Activated gamma-delta T cell treated with anti-CD3 and anti-CD28 coated beads, Interleukin-2, amount 50 U/mL, for 16 hours (primary cell): ENCODE results near the gene CENPU.
"Not testable (repeated sequence)": the region's sequence is repeated elsewhere in the genome, so short reads cannot be mapped to it uniquely, and the experiment has no call there.

Experiments
- DNase-seq: peaks from one replicate; pipeline ENCODE4 v3.0.0-alpha.2; 2020; ENCODE audit warnings: low read depth

Gene CENPU

DNA sequence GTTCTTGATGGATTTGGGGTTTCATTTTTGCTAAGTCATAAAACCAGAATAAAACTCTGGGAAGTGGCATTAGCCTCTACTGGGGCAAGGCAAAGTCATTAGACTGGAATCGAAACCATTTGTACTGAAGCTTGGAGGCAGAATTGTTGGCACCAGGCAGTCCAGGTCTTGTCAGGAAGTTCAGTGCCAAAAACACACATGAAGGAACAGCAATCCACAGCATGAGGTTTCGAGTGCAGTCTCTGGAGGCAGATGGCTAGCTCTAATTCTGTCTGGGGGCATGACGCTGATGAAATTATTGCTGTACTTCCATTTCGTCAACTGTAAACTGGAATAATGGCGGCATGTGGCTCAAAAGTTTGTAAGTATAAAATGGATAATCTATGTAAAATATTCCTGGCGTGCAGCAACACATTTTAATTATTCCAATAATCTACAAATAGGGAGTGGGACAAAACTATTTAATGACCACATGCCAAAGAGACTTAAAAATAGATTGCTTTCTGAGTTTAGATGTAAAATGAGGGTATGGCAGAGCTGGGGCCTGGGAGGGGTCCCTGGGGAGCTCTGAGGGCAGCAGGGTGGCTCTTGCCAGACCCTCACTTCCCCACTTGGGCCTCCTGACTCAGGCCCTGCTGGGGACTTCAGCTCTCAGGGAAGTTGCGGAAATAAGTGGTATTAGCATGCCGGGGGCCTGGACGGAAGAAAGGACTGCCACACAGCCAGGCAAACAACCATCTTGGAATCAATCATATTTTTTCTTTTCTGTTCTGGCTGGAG lies 18.8 kb upstream of the CENPU start:
- no peak for DNase-seq

DNA sequence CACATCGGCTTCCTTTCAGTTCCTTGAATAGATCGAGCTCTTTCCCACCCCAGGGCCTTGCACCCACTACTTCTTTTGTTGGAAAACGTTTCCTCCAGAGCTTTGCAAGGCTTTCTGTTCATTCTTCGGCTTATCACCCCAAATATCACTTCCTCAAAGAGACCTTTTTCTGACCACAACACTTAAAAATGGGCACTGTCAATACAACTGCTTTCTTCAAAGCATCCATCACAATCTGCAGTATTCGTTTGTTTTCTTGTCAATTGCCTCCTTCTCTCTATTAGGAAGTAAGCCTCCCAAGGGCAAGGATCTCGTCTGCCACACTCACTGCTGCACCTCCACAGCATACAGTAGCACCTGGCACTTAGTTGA lies 17.7 kb upstream of the CENPU start:
- no peak for DNase-seq

DNA sequence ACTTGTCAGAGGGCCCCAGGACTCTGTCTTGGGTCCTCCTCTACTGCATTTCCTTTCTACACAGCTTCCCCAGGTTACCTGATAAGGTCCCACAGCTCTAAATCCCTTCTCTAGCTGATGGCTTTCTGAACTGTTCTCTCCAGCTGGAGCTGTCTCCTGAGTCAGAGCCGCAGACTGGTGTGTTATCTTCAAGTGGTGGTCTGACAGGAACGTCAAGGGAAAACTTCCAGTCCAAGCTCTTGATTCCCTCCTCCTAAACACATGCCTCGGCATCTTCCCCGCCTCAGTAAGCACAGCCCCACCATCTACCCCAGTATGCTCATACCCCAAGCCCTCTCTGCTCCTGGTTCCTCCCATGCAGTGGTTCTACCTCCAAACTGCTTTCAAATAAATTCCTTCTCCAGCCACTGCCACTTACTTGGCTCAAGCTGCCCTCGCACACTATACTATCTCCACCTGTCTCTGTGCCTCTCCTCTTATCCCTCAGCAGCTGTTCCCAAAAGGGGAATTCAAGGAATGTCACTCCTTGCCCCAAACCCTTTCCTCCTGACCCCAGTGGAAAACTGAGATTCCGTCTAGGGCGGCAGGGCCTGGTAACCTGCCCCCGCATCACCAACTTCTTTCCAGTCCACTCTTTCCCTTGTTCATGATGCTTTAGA lies 17.2 kb upstream of the CENPU start:
- DNase-seq = no peak

DNA sequence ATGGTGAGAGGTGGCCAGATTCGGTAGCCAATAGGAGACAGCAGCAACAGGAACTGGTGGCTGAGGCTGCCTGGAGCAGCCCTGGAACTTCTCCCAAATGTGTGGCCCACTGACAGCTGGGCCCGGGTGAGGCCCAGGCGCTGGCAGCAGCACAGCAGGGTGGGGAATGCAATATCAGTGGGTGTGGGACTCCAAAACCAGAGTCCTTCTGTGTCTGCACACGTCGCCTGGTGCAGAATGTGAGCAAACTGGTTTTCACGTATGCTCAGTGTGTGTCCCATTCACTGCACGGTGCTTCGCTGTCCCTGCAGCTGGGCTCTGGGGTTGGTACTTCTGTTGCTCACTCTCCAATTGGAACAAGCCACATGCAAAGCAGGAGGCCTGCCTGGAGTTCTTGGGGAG lies 14.4 kb upstream of the CENPU start:
- DNase-seq = no peak

DNA sequence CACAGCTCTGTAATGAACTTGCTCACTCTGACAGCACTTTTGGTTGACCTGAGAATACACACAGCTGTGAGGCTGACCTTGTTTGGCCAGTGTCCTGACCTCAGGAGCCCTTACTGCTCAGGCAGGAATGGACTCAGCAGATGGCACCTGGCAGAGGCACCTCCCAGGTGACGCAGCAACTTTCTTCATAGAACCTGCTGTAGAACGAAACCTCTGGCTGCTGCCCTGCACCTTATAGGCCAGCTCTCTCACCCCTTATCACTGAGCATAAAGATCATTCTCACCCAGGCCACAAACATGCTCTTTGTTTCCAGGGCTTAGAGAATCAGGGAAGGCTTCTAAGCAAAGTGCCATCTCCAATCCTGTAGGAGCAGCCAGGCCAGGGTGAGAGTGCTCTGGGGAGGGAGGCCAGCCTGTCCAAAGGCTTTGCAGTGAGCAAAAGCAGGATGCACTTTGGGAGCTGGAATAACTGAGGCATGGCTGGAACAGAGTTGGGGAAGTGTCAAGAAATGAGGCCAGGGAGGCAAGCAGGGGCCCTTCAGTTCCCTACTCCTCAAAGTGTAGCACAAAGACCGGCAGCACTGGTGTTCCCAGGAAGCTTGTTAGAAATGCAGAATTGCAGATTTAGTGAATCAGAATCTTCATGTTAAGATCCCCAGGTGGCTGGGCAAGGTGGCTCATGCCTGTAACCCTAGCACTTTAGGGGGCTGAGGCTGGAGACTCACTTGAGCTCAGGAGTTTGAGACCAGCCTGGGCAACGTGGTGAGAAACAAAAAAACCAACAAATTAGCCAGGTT lies 13.3 kb upstream of the CENPU start:
- no peak for DNase-seq

DNA sequence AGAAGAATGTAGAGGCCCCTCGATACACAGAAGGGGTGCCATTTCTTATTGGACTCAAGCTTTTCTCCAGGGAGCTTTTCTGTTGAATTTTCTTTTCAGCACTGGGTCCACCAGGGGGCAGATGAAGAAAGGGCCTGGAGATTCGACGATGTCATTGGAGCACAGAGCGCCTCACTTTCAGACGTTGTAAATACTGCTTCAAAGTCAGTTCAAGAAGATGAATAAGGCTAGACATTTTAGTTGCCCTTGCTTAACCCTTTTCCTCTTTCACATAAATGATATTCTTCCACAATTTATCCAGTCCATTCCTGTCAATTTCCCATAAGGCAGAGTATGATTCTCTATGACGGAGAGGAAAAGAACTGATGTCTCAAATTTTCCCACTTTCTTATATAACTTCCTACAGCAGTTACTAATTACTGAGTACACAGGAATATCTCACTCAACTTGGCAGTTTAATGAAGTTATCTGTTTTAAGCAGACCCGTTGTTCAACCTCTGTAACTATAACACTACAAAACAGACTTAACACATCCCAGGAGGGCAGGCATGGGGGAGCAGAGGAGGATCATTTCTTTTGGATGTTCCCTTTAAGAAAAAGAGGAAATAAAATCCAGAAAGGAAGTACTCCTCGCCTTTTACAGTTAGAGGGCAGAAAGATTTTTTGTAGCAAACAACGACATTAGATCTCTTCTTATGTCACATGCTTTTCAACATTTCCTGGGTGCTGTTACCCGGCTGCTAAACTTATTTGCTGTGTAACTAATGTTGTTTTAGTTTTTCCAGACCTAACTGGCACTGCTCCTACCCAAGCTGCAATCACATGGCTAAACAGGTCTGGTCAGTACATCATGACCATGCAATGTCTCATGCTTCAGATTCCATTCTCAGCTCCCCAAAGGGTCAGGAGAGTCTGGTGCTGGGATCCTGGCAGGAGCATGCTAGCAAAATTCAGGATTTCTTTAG lies 12.2 kb upstream of the CENPU start:
- peak; percentile 54 for DNase-seq

DNA sequence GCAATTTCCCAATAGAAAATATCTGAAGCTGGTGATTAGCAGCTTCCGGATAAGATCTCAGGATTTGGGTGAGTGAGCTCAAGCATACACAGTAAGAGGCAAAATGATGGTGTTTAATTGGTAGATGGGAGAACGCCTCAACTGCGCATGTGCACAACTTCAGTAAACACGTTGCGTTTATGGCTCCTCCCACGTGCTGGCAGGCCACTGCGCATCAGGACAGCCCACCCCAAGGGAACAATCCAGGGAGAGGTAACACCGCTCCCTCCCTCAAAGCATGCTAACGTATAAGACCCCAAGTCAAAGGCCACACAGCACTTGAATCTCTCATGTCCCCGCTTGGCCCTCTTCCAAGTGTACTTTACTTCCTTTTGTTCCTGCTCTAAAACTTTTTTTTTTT lies 10.3 kb upstream of the CENPU start:
- no peak for DNase-seq

DNA sequence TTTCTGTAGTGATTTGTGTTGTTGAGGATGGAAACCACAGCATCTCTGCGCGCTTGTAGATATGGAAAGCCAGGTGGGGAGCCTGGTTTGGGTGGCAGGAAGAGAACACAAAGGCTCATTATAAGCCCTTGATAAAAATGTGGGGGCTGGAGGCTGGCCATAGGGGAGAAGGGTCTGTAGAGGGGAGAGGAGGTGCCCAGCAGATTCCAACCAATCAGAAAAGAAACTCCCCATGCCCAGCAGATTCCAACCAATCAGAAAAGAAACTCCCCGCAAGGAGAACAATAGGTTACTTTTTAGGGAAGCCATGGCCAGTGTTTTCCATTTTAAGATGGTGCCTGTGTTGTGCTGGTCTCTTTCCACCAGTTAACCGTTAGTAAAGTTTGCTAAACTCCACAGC lies 9.8 kb upstream of the CENPU start:
- DNase-seq = no peak

DNA sequence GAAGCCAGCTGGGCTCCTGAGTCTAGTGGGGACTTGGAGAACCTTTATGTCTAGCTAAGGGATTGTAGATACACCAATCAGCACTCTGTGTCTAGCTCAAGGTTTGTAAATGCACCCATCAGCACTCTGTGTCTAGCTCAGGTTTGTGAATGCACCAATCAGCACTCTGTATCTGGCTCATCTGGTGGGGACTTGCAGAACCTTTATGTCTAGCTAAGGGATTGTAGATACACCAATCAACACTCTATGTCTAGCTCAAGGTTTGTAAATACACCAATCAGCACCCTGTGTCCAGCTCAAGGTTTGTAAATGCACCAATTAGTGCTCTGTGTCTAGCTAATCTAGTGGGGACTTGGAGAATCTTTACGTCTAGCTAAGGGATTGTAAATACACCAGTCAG lies 7.8 kb upstream of the CENPU start:
- not testable (repeated sequence) for DNase-seq

DNA sequence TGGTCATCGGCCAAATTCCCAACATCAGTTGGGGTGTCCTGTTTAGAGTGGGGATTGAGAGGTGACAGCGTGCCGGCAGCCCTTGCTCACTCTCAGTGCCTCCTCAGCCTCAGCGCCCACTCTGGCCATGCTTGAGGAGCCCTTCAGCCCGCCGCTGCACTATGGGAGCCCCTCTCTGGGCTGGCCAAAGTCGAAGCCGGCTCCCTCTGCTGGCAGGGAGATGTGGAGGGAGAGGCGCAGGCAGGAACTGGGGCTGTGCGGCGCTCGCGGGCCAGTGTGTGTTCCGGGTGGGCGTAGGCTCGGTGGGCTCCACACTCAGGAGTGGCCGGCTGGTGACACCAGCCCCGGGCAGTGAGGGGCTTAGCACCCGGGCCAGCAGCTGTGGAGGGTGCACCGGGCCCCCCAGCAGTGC lies 7.1 kb upstream of the CENPU start:
- no peak for DNase-seq

DNA sequence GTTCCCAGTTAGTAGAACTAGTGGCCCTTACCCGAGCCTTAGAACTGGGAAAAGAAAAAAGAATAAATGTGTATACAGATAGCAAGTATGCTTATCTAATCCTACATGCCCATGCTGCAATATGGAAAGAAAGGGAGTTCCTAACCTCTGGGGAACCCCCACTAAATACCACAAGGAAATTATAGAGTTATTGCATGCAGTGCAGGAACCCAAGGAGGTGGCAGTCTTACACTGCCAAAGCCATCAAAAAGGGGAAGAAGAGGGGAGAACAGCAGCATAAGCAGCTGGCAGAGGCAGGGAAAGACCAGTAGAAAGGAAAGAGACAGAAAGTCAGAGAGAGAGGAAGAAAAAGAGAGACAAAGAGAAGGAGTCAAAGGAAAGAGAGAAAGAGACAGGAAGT lies 5.7 kb upstream of the CENPU start:
- not testable (repeated sequence) for DNase-seq

DNA sequence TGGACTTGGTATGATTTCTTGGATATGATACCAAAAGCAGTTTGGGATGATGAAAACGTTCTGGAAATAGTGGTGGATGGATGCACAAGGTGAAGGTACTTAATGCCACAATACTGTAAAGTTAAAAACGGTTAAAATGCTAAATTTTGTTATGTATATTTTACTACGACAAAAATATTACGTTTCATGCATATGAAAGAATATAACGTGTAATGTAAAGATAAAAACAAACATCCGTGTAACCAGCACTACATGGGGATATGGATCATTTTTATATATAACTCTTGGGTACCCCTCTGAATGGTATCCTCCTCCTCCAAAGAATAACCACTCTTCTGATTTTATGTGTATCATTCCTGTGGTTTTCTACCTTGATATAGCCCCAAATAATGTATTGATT lies 862 bp upstream of the CENPU start:
- no peak for DNase-seq

DNA sequence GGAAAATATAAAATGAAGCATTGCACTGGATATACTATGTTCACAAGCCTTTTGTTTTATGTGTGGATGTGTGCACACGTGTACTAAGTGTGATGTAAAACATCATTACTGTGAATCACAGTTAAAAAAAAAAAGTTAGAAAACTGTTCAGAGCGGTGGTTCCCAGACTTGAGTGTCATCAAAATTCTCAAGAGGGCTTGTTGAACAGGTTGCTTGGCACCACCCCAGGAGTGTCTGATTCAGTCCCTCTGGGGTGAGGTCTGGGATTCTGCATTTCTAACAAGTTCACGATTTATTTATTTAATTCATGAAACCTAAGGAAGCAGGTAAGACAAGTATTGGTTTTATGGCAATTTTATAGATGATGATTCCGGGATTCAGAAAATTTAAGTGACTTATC lies 1.8 kb downstream of the CENPU start:
- DNase-seq = no peak

DNA sequence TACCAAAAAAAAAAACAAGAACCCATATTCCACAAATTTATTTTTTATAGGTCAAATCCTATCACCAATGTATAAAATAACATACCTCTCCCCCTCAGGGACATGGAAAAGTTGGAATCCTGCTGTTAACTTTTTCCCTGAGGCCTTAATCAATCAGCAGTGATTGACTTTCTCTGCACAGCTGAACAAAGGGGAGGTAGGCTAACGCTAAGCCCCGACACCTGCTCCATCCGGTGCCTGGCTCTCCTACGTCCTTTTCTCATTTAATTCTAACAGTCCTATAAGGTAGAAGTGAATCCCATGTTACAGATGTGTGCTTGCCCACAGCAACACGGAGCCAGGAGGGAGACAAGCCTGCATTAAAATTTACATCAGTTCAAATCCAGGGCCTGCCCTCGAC lies 2.8 kb downstream of the CENPU start:
- no peak for DNase-seq

DNA sequence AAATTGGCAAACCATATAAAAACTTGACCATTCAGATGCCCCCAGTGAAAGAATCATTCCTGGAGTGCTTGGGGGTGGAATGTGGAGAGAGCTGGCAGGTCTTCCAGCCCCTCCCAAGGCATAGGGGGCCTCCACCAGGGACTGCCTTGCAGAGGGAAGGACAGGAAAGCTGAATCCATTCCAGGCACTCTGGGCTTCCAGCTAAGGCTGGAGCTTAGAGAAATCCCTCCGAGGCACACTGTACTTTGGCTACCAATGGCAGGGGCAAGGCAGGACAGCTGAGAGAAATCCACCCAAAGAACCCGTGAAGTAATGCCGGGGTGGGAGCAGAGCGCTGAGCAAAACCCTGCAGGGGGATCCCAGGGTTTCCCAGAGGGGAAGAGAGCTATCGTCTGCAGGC lies 4.0 kb downstream of the CENPU start:
- DNase-seq = no peak

DNA sequence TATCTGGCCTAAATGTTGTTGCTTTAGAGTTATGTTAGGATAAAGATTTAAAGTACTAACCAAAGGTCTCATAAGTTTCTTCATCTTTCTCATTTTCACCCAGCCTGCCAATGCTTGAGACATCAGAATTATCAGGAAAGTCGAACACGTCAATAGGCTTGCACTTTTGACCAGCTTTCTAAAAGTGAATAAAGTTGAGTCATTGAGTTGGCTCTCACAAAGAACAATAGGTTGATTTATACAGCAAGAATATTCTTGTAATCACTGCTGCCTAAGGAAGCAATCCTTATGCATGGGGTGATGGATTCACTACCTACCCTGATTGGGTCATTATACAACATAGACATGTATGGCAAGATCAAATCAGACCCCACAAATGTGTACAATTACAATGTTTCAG lies 5.0 kb downstream of the CENPU start:
- no peak for DNase-seq

DNA sequence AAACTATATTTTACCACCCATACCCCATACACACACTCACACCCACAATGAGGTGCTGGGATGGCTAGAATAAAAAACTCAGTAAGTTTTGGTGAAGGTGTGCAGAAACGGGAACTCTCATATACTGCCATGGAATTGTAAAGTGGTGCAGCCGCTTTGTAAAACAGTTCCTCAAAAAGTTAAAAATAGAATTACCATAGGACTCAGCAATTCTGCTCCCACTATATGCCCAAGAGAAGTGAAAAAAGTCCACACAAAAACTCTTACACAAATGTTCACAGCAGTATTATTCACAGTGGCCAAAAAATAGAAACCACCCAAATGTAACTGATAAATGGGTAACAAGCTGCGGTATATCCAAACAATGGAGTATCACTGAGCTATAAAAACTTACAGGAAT lies 6.5 kb downstream of the CENPU start:
- DNase-seq = no peak

DNA sequence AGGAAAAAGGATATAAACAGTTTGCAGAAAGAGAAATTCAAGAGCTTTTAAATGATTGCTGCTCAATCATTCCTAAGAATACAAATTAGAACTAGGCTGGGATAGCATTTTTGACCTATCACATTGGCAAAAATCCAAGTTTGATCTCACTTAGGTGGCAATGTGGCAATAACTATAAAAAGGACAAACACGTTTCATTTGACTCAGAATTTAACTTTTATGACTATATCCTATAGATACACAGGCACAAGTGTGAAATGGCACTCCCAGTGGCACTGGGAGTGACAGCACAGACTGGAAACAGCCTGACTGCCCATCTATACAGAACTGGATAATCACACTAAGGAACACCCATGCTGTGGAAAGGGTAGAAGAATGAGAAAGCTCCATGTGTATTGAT lies 11.1 kb downstream of the CENPU start:
- DNase-seq = no peak

DNA sequence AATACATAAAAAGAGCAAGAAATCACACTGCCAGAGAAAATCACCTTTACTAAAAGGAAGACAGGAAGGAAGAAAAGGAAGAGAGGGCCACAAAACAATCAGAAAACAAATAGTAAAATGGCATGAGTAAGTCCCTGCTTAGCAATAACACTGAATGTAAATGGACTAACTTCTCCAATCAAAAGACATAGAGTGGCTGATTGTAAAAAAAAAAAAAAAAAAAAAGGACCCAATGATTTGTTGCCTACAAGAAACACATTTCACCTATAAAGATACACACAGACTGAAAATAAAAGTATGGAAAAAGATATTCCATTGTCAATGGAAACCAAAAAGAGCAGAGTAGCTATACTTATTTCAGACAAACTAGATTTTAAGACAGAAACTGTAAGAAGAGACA lies 12.6 kb downstream of the CENPU start:
- no peak for DNase-seq

DNA sequence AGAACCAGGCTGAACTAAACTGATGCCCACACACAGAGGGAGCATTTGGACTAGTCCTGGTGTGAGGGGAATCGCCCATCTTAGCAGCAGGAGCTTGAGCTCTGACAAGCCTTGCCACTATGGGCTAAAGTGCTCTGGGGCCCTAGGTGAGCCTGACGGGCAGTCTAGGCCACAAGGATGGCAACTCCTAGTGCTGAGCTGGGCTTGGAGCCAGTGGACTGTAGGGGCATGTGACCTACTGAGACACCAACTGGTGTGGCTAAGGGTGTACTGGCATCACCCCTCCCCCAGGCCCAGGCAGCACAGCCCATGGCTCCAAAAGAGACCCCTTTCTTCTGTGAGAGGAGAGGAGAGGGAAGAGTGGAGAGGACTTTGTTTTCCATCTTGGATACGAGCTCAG lies 14.5 kb downstream of the CENPU start:
- no peak for DNase-seq

DNA sequence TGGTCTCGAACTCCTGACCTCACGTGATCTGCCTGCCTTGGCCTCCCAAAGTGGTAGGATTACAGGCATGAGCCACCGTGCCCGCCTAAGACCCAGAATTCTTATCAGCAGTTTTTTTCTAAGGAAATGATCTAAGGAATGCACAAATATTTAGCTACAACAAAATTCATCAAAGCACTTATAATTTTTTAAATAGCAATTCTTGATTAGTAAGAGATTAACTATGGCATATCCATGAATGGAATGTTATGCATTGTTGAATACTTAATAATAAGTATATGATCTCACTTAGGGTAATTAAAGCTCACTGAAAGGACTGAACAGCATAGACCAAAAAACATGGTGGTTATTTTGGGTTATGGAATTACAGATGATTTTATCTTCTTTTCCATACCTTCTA lies 18.4 kb downstream of the CENPU start:
- DNase-seq = no peak

DNA sequence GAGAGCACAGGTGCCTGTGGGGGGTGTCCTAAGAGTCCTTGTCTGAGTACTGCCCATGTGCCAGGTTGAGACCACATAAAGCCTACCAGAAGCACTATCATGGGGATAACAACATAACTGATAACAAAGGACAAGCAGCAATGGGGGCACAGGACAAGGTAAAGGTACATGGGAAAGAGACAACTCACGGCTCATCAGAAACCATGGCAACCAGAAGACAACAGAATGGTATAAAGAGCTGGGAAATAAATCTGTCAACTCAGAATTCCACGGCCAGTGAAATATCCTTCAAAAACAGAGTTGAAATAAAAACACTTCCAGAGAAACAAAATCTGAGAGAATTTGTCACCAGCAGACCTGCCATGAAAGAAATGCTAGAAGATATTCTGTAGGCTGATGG lies 20.0 kb downstream of the CENPU start:
- DNase-seq = no peak
